Stimulated activated naive B cell treated with anti-CD40 and anti-IgM and Interleukin-4, amounts not matched to agents 10 μg/mL and 1 μg/mL and 100 μg/mL, for 72 hours (primary cell): ENCODE data around the gene EN2.

Experiments
- ATAC-seq, 2 donors: fragments of 150-1000 bp; cut with Tn5 transposase; replicated peaks; 2 replicates each; pipeline ENCODE4 v1.10.0; 2021; ENCODE audit warnings: moderate library complexity in 1 of 2
- DNase-seq: peaks from one replicate; pipeline ENCODE4 v3.0.0; 2021
- H3K27ac Mint-ChIP-seq: one replicate; pipeline ENCODE4 v1.8.0; 2022; ENCODE audit warnings: mild to moderate bottlenecking, mixed read lengths
- H3K27me3 Mint-ChIP-seq, 2 donors: one replicate each; pipeline ENCODE4 v1.8.0; 2022; ENCODE audit warnings: mixed read lengths in 2 of 2
- H3K36me3 Mint-ChIP-seq, 2 donors: one replicate each; pipeline ENCODE4 v1.8.0; 2022; ENCODE audit warnings: mixed read lengths in 2 of 2, mild to moderate bottlenecking in 1 of 2
- H3K4me1 Mint-ChIP-seq, 2 donors: one replicate each; pipeline ENCODE4 v1.8.0; 2022; ENCODE audit warnings: mixed read lengths in 2 of 2, mild to moderate bottlenecking in 1 of 2
- H3K4me3 Mint-ChIP-seq, 2 donors: one replicate each; pipeline ENCODE4 v1.8.0; 2022; ENCODE audit warnings: mild to moderate bottlenecking in 2 of 2, mixed read lengths in 2 of 2, moderate library complexity in 1 of 2
- H3K9me3 Mint-ChIP-seq, 2 donors: one replicate each; pipeline ENCODE4 v1.8.0; 2022; ENCODE audit warnings: mixed read lengths in 2 of 2, mild to moderate bottlenecking in 1 of 2

Gene EN2

DNA sequence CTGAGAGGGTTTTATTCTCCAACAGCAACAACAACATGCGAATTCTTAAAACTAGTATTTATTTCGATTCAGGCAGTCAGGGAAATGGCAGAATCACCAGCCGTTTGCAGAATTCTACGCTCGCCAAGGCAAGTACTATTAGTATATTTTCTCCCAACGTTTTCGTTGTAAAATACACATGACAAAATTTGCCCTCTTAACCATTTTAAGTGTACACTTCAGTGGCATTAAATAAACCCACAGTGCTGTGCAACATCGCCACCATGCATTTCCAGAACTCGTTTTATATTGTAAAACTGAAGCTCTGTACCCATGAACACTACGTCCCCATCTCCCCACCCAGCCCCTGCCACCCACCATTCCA is 10.8 kb downstream of the EN2 start:
- no peak for ATAC-seq
- Mint-ChIP-seq H3K4me3 (peak overlapping the region; percentile 67 to 74), H3K4me1 (peaks cover 22 to 44% of the 10 kb centered on the region in 2 donors), H3K27ac (peak overlapping the region; percentile 56), H3K9me3 (no peaks in the 10 kb centered on the region), H3K36me3 (no peaks in the 10 kb centered on the region), H3K27me3 (peaks cover 74 to 98% of the 10 kb centered on the region in 2 donors)
- DNase-seq: no peak

DNA sequence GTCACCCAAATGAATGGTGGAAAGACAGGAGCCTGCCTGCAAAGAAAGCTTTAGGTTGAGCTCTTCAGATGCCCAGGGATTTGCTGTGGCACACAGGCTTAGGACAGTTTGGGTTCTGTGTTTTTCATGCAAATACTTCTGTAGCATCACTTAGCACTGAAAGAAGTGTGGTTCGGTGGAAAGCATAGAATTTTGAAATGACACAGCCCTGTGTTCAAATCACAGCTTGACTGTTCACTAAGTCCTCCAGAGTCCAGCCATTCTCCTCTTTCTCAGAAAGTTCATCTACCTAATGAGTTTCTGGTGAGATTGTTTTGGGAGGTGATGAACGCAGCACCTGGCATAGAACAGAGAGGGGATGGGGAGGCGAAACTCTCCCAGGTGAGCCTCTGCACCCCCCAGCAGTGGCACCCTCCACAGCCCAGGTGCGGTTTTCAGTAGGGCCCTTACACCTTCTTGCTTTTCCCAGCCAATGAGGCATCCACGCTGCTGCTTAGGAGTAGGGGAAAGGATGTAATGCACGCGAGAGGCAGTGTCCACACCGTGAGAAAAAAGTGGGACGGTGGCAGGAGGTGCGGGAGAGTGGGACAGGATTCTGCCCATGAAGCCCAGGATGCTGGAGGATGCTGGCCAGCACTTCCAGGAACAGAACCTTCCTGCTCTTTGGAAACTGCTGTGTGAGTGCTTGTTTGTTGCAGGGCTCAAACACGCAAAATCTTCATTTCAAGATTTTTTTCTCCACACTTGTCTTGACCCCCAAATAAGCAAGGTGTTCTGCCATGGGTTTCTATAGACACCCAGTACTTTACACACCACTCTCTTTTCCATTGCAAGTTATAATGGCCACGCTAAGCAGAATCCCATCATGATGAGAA is 11.6 kb downstream of the EN2 start:
- H3K4me3 Mint-ChIP-seq: no peak overlapping the region
- H3K27ac Mint-ChIP-seq: peak overlapping the region; percentile 21
- ATAC-seq (no peak), DNase-seq (no peak)
- peaks cover 22 to 44% of the 10 kb centered on the region in 2 donors for H3K4me1 Mint-ChIP-seq
- no peaks in the 10 kb centered on the region for H3K9me3 Mint-ChIP-seq
- no peaks in the 10 kb centered on the region for H3K36me3 Mint-ChIP-seq
- peaks cover 76 to 99% of the 10 kb centered on the region in 2 donors for H3K27me3 Mint-ChIP-seq

DNA sequence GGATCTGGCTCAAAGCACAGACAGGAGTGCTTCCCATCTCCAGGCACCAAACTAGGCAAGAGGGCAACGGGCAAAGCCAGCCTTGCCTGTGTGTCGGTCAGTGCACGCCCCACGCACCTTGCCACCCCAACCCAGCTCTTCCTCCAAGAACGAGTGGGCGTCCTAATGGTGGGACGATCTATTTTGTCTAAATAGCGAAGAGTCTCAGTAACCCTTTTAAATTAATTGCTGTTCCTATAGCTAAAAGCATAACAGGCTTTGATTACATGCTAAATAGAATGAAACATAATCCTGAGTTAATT is 12.2 kb downstream of the EN2 start:
- Mint-ChIP-seq H3K36me3 (peaks cover 0 to under 1% of the 10 kb centered on the region in 2 donors), H3K27me3 (peaks cover 80 to 100% of the 10 kb centered on the region in 2 donors), H3K9me3 (peaks cover under 1 to 1% of the 10 kb centered on the region in 2 donors), H3K4me3 (no peak overlapping the region), H3K27ac (peak overlapping the region; percentile 21), H3K4me1 (peaks cover 21 to 40% of the 10 kb centered on the region in 2 donors)
- no peak for DNase-seq
- no peak for ATAC-seq

DNA sequence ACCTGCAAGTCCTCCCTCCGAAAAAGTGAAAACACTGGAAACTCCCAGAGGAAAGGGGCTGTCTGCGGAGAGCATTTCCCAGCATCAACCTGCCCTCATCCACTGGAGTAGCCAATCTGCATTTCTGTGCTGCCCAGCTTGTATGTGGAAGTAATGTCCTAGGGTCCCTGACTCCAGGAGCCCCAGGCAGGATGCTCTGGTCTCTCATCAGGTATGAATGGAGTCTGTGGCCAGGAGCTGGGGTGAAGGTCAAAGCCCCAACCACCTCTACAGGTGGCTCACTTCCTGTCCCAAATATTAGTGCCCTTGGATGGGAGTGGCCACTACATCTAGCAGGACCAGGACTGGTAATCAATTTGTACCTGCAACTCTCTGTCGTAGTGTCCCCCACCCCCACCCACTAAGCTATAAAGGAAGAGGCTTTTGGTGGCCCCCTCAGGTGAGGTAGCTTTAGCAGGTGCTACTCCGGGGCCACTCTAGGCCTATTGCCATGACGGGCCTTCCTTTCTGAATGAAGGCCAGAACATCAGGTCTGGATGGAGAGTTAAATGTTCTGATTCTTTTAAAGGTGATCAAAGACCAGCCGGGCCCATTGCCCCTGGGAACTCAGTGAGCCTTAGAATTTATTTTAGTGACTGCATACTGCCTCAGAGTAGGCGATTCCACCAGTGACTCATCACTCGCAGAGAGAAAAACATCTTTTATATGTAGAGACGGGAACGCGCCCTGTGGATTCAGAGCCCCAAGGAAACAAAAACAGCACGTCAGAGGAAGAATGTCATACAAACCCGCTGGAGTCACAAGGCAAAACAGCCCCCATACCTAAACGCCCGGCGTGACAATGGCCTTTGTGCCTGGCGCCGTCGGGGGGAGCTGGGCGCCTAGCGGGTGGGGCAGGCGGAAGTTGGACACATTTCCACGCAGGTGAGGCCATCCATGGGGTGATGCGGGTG is 13.0 kb downstream of the EN2 start:
- H3K9me3 Mint-ChIP-seq: peaks cover 6 to 7% of the 10 kb centered on the region in 2 donors
- H3K4me3 Mint-ChIP-seq: no peak overlapping the region
- DNase-seq: no peak
- peaks cover 19 to 36% of the 10 kb centered on the region in 2 donors for H3K4me1 Mint-ChIP-seq
- H3K36me3 Mint-ChIP-seq: peaks cover 0 to 5% of the 10 kb centered on the region in 2 donors
- ATAC-seq: no peak
- peaks cover 84 to 100% of the 10 kb centered on the region in 2 donors for H3K27me3 Mint-ChIP-seq
- H3K27ac Mint-ChIP-seq: peak overlapping the region; percentile 47

DNA sequence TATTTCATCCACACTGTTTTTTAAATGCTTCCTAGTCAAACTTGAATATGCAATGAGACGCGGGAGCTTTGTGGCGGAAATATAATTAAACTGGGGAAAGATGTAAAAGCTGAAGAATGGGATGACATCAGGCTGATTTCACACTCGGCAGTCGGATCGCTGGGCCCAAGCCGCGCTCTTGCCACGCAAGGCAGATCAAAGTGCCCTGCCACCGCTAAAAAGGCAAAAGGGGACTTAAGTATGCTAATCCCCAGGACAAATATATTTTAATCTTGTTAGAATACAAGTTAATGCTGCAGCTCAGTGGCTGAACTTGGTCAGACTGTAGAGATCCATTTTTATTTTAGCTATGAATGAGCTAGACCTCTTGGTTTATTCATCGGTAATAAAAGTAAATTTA is 13.8 kb downstream of the EN2 start:
- peaks cover 89 to 100% of the 10 kb centered on the region in 2 donors for H3K27me3 Mint-ChIP-seq
- peaks cover 6 to 7% of the 10 kb centered on the region in 2 donors for H3K9me3 Mint-ChIP-seq
- H3K4me3 Mint-ChIP-seq: no peak overlapping the region
- H3K27ac Mint-ChIP-seq: no peak overlapping the region
- H3K4me1 Mint-ChIP-seq: peaks cover 18 to 29% of the 10 kb centered on the region in 2 donors
- H3K36me3 Mint-ChIP-seq: peaks cover 0 to 5% of the 10 kb centered on the region in 2 donors
- DNase-seq (no peak), ATAC-seq (no peak)

DNA sequence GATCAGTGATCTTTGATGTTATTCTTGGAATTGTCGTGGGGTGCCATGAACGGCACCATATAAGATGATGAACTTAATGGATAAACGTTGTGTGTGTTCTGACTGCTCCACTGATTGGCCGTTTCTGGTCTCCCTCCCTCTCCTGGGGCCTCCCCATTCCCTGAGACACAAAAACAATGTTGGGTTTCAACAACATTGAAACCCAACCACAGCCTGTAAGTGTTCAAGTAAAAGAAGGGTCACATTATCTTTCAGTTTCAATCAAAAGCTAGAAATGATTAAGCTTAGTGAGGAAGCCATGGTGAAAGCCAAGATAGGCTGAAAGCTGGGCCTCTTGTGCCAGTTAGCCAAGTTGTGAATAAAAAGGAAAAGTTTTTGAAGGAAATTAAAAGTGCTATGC is 19.5 kb downstream of the EN2 start:
- peaks cover 0 to 10% of the 10 kb centered on the region in 2 donors for H3K4me1 Mint-ChIP-seq
- peaks cover 75 to 90% of the 10 kb centered on the region in 2 donors for H3K27me3 Mint-ChIP-seq
- H3K27ac Mint-ChIP-seq: no peak overlapping the region
- H3K9me3 Mint-ChIP-seq: peaks cover 6 to 14% of the 10 kb centered on the region in 2 donors
- no peak overlapping the region for H3K4me3 Mint-ChIP-seq
- DNase-seq (no peak), ATAC-seq (peak in 1 of 2 donors; percentile 29)
- H3K36me3 Mint-ChIP-seq: peaks cover 0 to 5% of the 10 kb centered on the region in 2 donors

DNA sequence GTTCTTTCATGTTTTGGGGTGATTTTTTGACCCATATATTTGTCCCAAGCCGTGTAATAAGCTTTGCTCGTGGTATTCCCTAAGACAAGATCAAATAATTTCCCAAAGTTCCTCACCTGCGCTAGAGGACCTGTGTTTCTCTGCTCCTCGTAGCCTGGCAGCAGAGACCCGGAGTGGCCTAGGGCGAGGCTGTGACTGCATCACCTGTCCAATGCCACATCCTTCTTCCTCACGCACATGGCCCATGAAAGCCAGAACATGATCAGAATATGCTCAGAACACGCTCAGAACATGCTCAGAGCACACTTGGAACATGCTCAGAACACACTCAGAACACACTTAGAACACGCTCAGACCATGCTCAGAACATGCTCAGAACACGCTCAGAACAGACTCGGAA is 23.8 kb downstream of the EN2 start:
- Mint-ChIP-seq H3K27ac (peak overlapping the region; percentile 31), H3K4me3 (no peak overlapping the region), H3K9me3 (peaks cover 0 to 8% of the 10 kb centered on the region in 2 donors), H3K36me3 (no peaks in the 10 kb centered on the region), H3K27me3 (peaks cover 41 to 81% of the 10 kb centered on the region in 2 donors), H3K4me1 (peaks cover 0 to 8% of the 10 kb centered on the region in 2 donors)
- ATAC-seq (no peak), DNase-seq (no peak)

DNA sequence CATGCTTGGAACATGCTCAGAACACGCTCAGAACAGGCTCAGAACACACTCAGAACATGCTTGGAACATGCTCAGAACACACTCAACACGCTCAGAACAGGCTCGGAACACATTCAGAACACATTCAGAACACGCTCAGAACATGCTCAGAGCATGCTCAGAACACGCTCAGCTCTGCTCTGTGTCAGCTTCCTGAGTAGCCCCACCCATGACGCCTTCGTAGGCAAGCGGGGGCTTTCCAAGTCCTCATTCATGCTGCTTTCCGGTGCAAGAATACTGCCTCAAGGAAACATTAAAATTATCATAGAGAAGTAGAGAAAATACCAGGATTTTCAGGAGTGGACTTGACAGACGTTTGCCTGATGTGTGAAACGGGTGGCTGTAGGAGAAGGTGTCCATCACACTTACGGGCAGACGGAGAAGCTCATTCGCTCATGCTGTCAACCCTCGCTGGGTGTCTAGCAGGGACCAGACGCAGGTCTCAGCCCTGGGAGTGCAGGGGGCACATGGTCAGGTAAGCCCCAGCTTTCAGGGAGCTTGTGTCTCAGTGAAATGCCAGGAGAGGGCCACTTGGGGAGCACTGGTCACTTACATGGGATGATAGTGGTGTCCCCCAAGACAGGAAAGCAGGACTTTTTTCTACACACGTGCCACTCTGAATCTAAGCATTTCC is 24.7 kb downstream of the EN2 start:
- Mint-ChIP-seq H3K4me1 (peaks cover 0 to 5% of the 10 kb centered on the region in 2 donors), H3K4me3 (peak overlapping the region; percentile 19 to 30), H3K9me3 (peaks cover 0 to 8% of the 10 kb centered on the region in 2 donors), H3K27ac (no peak overlapping the region), H3K27me3 (peaks cover 34 to 83% of the 10 kb centered on the region in 2 donors), H3K36me3 (no peaks in the 10 kb centered on the region)
- DNase-seq (no peak), ATAC-seq (peak in 1 of 2 donors; percentile 31)

DNA sequence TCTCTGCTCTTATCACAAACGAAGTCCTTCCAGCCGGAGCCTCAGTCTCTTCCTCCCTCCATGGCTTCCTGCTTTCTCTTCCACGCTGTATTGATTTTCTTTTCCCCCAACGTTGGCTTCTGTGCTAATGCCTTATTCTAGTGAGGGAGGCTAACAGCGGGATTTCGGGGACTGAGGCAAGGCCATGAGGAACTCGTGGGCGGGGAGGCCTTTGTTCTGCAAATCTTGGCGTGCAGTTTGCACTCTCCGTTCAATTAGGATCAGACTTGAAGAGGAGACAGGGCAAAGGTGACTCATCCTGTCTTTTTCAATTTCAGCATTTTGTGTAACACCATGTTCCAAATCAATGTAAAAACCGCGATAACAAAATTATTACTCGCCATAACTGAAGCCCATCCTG is 25.3 kb downstream of the EN2 start:
- no peak for ATAC-seq
- H3K4me1 Mint-ChIP-seq: peaks cover 0 to 5% of the 10 kb centered on the region in 2 donors
- no peak overlapping the region for H3K27ac Mint-ChIP-seq
- H3K27me3 Mint-ChIP-seq: peaks cover 31 to 85% of the 10 kb centered on the region in 2 donors
- DNase-seq: no peak
- no peak overlapping the region for H3K4me3 Mint-ChIP-seq
- H3K9me3 Mint-ChIP-seq: peaks cover 0 to 8% of the 10 kb centered on the region in 2 donors
- H3K36me3 Mint-ChIP-seq: no peaks in the 10 kb centered on the region

DNA sequence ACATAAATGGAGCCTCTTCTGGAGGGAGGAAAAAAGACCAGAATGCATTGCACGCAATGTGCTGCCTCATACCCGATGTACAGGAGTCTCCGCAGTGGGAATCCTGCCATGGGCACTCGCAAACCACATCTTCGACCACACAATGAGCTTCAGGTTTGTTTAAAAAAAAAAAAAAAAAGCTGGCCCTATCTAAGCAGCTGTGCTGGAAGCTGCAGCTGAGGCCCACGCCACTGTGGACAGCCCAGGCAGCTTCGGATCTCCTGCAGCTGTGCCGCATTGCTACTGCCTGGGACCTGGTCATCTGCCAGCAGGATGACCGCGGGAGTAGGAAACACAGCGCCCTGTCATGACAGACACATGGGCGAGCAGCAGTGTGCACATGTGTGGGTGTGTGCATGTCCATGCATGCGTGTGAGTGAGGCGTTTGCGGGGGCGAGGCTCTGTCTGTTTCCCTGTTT is 26.0 kb downstream of the EN2 start:
- no peak overlapping the region for H3K27ac Mint-ChIP-seq
- H3K27me3 Mint-ChIP-seq: peaks cover 32 to 85% of the 10 kb centered on the region in 2 donors
- H3K4me1 Mint-ChIP-seq: peaks cover 0 to 5% of the 10 kb centered on the region in 2 donors
- no peak for DNase-seq
- H3K36me3 Mint-ChIP-seq: no peaks in the 10 kb centered on the region
- no peak for ATAC-seq
- H3K4me3 Mint-ChIP-seq: no peak overlapping the region
- H3K9me3 Mint-ChIP-seq: peaks cover 0 to 8% of the 10 kb centered on the region in 2 donors

DNA sequence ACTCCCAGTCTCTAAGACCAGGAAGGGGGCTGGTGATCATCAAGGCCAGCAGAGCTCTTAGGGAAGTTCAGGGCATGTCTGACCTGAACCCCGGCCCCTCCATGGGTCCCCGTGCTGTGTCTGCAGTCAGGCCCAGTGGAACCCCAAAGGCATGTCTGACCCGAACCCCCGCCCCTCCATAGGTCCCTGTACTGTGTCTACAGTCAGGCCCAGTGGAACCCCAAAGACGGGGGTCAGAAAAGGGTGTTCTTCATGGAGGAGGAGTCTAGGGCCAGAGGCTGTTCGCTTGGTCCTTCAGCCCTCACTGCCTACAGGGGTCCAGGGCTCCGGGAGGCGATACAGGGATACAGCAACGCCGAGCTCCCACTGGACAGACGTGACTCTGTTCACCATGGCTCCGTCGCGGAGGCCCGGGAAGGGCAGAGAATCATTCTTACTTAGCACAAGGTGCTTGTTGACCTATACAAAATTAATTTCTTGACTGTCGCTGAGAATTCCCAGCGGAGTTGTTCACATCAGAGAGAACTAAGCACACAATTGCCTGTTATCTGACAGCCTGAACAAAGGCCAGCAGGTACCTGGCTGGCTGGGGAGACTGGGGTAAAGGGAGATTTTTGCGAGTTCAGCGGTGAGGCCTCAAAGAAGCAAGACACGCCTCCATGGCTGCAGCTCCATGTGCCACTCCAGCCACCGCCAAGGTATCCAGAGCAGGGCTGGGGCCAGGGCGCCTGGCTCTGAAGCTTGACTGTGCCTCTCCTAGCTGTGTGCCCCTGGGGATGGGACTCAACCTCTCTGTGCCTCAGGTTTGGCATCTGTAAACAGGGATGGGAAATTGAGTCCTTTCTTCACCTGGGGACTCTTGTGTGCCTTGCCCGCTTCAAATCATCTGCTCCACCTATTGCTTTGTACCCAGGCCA is 26.8 kb downstream of the EN2 start:
- ATAC-seq (no peak), DNase-seq (no peak)
- Mint-ChIP-seq H3K4me3 (no peak overlapping the region), H3K4me1 (peaks cover 4 to 7% of the 10 kb centered on the region in 2 donors), H3K9me3 (peaks cover 0 to 8% of the 10 kb centered on the region in 2 donors), H3K36me3 (no peaks in the 10 kb centered on the region), H3K27ac (no peak overlapping the region), H3K27me3 (peaks cover 32 to 85% of the 10 kb centered on the region in 2 donors)

DNA sequence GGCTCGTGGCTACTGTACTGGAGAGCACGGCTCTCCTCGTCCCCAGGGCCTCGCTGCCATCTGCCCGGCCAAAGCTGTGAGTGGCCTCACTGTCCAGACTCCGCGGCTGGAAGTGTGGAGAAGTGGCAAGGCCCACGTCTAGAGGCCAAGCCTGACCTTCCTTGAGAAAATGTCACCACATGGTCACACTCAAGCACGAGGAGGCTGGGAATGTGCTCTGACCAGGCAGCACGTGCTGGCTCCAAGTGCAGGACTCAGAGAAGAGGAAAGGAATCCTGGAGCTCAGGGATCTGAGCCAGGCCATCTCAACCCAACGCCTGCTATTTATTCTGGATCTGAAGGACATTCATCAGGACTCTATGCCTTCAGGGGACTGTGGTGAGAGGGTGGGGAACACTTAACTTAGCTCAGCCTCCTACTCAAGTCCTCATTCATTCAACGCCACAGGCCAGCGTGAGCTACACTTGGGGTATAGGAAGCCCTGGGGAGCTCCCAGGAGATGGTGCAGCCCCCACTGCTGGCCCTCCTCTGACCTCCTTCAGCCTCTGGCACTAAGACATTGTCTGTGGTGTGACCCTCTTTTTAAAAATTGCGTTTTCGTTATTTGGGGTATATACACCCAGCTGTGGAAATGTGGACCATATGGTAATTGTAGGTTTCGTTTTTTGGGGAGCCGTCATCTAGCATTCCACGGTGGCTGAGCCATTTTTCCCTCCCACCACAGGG is 29.0 kb downstream of the EN2 start:
- Mint-ChIP-seq H3K4me3 (no peak overlapping the region), H3K27me3 (peaks cover 26 to 89% of the 10 kb centered on the region in 2 donors), H3K4me1 (peaks cover 15 to 26% of the 10 kb centered on the region in 2 donors), H3K36me3 (peaks cover 5 to 10% of the 10 kb centered on the region in 2 donors), H3K27ac (no peak overlapping the region), H3K9me3 (peaks cover 4 to 10% of the 10 kb centered on the region in 2 donors)
- DNase-seq (no peak), ATAC-seq (no peak)
